ENCODE data around the gene TBX4.

- TF ChIP-seq CTCF (IDR thresholded peaks at IDR 0.05) (no peak), EP300 (IDR thresholded peaks at IDR 0.05; ENCODE audit: low read depth) (no peak)
Measured at GRCh38 chr17:61416211-61416539, 36.0 kb upstream of the TBX4 start.

Measured in transverse colon (tissue), 3 donors.